Activated CD8-positive, alpha-beta T cell treated with anti-CD3 and anti-CD28 coated beads for 36 hours (primary cell): Measurements from ENCODE around the gene SYDE2. TPM values are rescaled to one million over a fixed set of nuclear protein-coding genes. Genes with fewer than 3 reads are reported as not detected.
"Not testable (repeated sequence)": the region's sequence is repeated elsewhere in the genome, so short reads cannot be mapped to it uniquely, and the experiment has no call there.

Experiments
- ATAC-seq: fragments of 200-7000 bp; cut with Tn5 transposase; one replicate; pipeline ENCODE4 v1.10.0; 2021; ENCODE audit warnings: mild to moderate bottlenecking, moderate library complexity
- CTCF ChIA-PET: fragments of 350-600 bp; sonication (Branson Sonifier 250); formaldehyde crosslinking; loops from one replicate; lab custom pipeline; 2021; ENCODE audit warnings: antibody characterized with exemption; lab: Charles Lee
- POLR2A ChIA-PET: fragments of 350-600 bp; sonication (Branson Sonifier 250); formaldehyde crosslinking; loops from one replicate; lab custom pipeline; 2021; ENCODE audit warnings: antibody characterized with exemption; lab: Charles Lee
- DNase-seq: peaks from one replicate; pipeline ENCODE4 v3.0.0-alpha.2; 2020
- H3K27ac Mint-ChIP-seq: one replicate; pipeline ENCODE4 v1.8.0; 2021; ENCODE audit warnings: mild to moderate bottlenecking, mixed read lengths
- H3K27me3 Mint-ChIP-seq: one replicate; pipeline ENCODE4 v1.8.0; 2021; ENCODE audit warnings: mixed read lengths
- H3K36me3 Mint-ChIP-seq: one replicate; pipeline ENCODE4 v1.8.0; 2021; ENCODE audit warnings: low read depth, mixed read lengths
- H3K4me1 Mint-ChIP-seq: one replicate; pipeline ENCODE4 v1.8.0; 2021; ENCODE audit warnings: low read depth, mixed read lengths
- H3K4me3 Mint-ChIP-seq: one replicate; pipeline ENCODE4 v1.8.0; 2021; ENCODE audit warnings: mild to moderate bottlenecking, moderate library complexity, mixed read lengths
- H3K9me3 Mint-ChIP-seq: one replicate; pipeline ENCODE4 v1.8.0; 2021; ENCODE audit warnings: mixed read lengths
- CTCF ChIP-seq: fragments of 200-600 bp; IDR thresholded peaks from one replicate; pipeline ENCODE4 v1.8.0; 2022; ENCODE audit warnings: antibody characterized with exemption, mild to moderate bottlenecking
- intact Hi-C: fragments of 100-400 bp; cut with micrococcal nuclease; formaldehyde crosslinking; loops from one replicate; pipeline ENCODE4 v1.10.0; 2022
- total RNA-seq, 2 experiments: library from RNA; stranded (reverse); gene quantifications; one replicate each; pipeline ENCODE4 v1.2.3, GENCODE V29; 2021

Gene SYDE2
- total RNA-seq, 2 experiments from 2014 or later, result 4.8 to 5.2 TPM

- DNase-seq (no peak), ATAC-seq (no peak)
- ChIA-PET POLR2A (interaction anchor here (0.6 kb wide), 1 partner anchor 75 kb away, joined by 3 read pairs; no protein-coding TSS in a partner anchor), CTCF (no interaction called here)
- no peak overlapping the region for H3K4me3 Mint-ChIP-seq
- no peaks in the 10 kb centered on the region for H3K9me3 Mint-ChIP-seq
- intact Hi-C loops, result no loop called here
- no peak for TF ChIP-seq CTCF
- H3K36me3 Mint-ChIP-seq, result no peaks in the 10 kb centered on the region
- peaks cover 23% of the 10 kb centered on the region for H3K4me1 Mint-ChIP-seq
- H3K27me3 Mint-ChIP-seq, result peaks cover 4% of the 10 kb centered on the region
- no peak overlapping the region for H3K27ac Mint-ChIP-seq
Measured at GRCh38 chr1:85144351-85144750, 56.5 kb downstream of the SYDE2 start.

- CTCF ChIA-PET, result interaction anchor here (1.2 kb wide), 1 partner anchor 198 kb away, joined by 3 read pairs; no protein-coding TSS in a partner anchor
- Mint-ChIP-seq H3K4me1 (peaks cover 8% of the 10 kb centered on the region), H3K4me3 (no peak overlapping the region), H3K9me3 (no peaks in the 10 kb centered on the region), H3K27me3 (peaks cover 4% of the 10 kb centered on the region), H3K27ac (no peak overlapping the region), H3K36me3 (no peaks in the 10 kb centered on the region)
- intact Hi-C loops, result no loop called here
- TF ChIP-seq CTCF, result no peak
- POLR2A ChIA-PET, result no interaction called here
- DNase-seq (no peak), ATAC-seq (no peak)
Measured at GRCh38 chr1:85142753-85143152, 58.1 kb downstream of the SYDE2 start.

GRCh38 chr1:85138439-85138838, 62.4 kb downstream of the SYDE2 start:
- H3K4me1 Mint-ChIP-seq, ATAC-seq, H3K27me3 Mint-ChIP-seq, DNase-seq, H3K27ac Mint-ChIP-seq, H3K36me3 Mint-ChIP-seq, H3K4me3 Mint-ChIP-seq, H3K9me3 Mint-ChIP-seq, intact Hi-C loops: not testable (repeated sequence)
- CTCF ChIA-PET, result interaction anchor here (0.7 to 1.3 kb wide), 2 partner anchors 29 to 117 kb away, joined by 3 read pairs; no protein-coding TSS in a partner anchor
- POLR2A ChIA-PET, result interaction anchor here (1.1 kb wide), 1 partner anchor 12 kb away, joined by 4 read pairs; no protein-coding TSS in a partner anchor

GRCh38 chr1:85137660-85138059, 63.2 kb downstream of the SYDE2 start:
- CTCF ChIA-PET, result interaction anchor here (0.7 kb wide), 1 partner anchor 28 kb away, joined by 3 read pairs; no protein-coding TSS in a partner anchor
- Mint-ChIP-seq H3K36me3 (no peaks in the 10 kb centered on the region), H3K4me3 (no peak overlapping the region), H3K4me1 (no peaks in the 10 kb centered on the region), H3K9me3 (no peaks in the 10 kb centered on the region), H3K27me3 (no peaks in the 10 kb centered on the region), H3K27ac (no peak overlapping the region)
- no peak for ATAC-seq
- DNase-seq, result no peak
- intact Hi-C loops, result no loop called here
- POLR2A ChIA-PET, result interaction anchor here (0.9 kb wide), 1 partner anchor 9 kb away, joined by 4 read pairs; no protein-coding TSS in a partner anchor
- no peak for TF ChIP-seq CTCF

- H3K9me3 Mint-ChIP-seq, result no peaks in the 10 kb centered on the region
- intact Hi-C loops, result no loop called here
- peaks cover 3% of the 10 kb centered on the region for H3K27me3 Mint-ChIP-seq
- ATAC-seq, result no peak
- H3K27ac Mint-ChIP-seq, result no peak overlapping the region
- no peak for TF ChIP-seq CTCF
- ChIA-PET CTCF (no interaction called here), POLR2A (no interaction called here)
- H3K36me3 Mint-ChIP-seq, result no peaks in the 10 kb centered on the region
- no peak for DNase-seq
- H3K4me1 Mint-ChIP-seq, result no peaks in the 10 kb centered on the region
- no peak overlapping the region for H3K4me3 Mint-ChIP-seq
Measured at GRCh38 chr1:85135392-85135798, 65.4 kb downstream of the SYDE2 start.
